GM18502 (cell line): ENCODE data around the gene EGF.
A peak's percentile ranks its signal among the peaks of the same experiment; 100 is the strongest.

Source experiments
- ATAC-seq: cut with Tn5 transposase; IDR thresholded peaks from one replicate; pipeline ENCODE4 v1.9.1; 2021; ENCODE audit warnings: mild to moderate bottlenecking; ENCODE audit not compliant: unreplicated experiment, poor library complexity

EGF gene

DNA sequence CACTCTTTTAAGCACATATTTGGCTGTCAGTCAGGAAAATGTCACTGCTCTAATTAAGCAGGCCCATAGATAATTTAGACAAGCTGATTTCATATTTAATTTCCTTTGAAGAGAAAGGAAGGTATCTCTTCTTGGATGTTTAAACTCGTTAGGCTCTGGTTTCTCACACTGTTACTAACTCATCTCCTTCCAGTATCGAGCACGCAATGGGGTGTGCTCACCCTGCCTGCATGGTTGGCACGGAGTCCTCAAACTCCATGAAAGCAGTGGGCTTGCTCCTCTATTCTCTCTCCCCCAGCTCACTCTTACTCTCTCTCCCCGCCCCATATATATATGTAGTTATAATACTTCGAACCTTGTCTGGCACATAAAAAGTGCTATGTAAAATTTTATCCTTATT lies 76.9 kb downstream of the EGF start:
- no peak for ATAC-seq

GRCh38 chr4:109990261-109991257 lies 77.9 kb downstream of the EGF start:
- peak; percentile 86 for ATAC-seq

- no peak for ATAC-seq
Observed at GRCh38 chr4:109993116-109993515, 80.4 kb downstream of the EGF start.

DNA sequence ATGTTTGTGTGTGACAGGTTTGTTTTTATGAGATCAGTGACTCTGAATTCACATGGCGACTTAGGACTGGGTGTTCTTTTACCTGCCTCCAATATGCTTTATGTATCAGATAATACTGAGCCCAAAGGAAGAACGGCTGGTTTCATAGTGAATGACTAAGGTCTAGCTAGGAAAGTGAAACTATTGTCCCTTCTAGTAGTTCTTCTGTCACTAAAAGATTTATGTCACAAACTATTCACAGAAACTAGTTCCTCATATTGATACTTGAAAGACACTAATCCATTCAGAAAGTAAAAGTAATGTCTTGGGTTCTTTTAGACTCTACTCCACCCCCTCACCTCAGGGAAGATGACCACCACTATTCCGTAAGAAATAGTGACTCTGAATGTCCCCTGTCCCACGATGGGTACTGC lies 81.7 kb downstream of the EGF start:
- ATAC-seq, result peak; percentile 65

- ATAC-seq, result no peak
Observed at GRCh38 chr4:109996526-109996925, 83.8 kb downstream of the EGF start.

- ATAC-seq, result peak; percentile 45
Observed at GRCh38 chr4:109998867-109999584, 86.3 kb downstream of the EGF start.

- no peak for ATAC-seq
Observed at GRCh38 chr4:109999585-109999912, 86.9 kb downstream of the EGF start.

DNA sequence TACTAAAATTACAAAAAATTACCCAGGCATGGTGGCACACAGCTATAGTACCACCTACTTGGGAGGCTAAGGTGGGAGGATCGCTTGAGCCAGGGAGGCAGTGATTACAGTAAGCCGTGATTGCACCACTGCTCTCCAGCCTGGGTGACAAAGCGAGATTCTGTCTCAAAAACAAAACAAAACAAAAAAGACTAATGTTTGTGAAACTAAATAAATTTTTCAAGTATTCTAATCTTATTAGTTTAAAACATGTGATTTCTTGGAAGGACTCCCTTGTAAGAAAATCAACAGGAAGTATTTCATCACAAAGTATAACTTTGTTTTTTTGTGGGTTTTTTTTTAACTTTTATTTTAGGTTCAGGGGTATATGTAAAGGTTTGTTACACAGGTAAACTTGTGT lies 89.6 kb downstream of the EGF start:
- no peak for ATAC-seq

DNA sequence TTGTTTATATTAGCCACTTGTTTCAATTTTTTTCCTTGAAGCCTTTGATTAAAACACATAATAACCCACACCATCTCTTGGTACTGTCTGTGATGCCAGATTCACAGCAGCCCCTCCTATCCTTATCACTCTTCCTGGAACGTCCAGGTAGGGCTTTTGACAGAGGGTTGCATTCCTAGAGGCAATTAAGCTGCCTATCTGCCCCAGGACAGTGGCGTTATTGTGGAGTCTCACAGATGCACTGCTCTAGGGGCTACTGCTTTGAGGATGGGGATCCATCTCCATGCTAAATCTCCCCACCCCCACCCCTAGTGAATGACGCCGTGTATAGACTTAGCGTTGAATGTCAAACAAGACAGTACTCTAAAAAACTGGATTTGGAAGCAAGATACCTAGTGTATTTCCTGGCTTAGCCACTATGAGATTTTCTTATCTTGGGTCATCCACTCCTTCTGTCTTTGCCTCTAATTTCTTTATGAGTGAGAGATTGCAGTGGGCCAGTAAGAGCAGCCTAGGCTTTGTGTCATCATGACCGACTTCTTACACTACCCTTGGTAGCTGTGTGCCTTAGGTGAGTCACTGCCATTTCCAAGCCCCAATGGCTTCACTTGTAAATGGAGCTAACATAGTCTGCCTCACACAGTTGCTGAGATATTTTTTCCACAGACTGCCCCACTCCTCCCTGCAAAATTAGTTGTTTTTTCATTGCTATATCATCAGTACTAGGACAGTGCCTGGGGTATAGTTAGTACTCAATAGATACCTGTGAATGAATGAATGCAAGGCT lies 90.9 kb downstream of the EGF start:
- ATAC-seq, result no peak

DNA sequence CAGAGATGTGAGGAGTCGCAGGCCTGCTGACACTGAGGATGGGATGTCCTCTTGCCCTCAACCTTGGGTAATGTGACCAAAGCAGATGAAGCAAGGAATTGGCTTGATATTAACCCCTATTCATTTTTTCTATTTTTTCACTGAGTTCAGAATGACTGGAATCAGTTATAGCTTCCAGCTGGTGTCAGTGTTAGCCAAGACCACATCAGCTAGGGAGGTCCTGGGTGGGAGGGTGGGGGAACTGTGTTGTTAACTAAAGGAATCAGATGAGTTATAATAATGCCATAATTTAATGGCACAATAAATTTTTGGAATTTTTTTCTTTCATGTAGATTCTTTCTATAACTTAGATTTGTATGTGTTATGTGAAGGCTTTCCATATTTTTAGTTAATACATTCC lies 91.9 kb downstream of the EGF start:
- ATAC-seq, result no peak

DNA sequence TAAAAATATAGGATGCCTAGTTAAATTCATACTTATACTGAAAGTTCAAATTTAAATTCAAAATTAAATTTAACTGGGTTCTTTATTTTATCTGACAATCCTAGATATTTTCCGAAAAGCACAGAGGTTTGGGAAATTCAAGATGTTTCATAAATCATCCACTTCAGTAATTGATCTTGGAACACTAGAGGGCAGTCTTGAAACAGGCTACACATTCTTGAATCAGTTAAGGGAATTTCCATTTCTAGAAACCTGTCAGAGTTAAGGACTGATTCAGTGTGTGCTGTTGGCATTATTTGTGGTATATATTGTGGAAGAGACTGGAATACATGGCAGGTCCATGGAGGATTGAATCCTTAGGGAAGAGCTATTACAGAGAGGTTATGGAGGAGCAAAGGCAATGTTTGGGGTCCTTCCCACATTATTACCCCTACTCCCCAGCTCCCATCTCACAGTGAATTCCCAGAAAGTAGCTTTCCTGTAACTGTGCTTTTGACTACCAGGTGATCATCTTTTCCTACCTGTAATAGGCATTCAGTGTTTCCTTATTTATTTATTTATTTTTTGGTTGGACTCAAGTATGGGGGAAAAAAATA lies 92.9 kb downstream of the EGF start:
- ATAC-seq, result peak; percentile 87

DNA sequence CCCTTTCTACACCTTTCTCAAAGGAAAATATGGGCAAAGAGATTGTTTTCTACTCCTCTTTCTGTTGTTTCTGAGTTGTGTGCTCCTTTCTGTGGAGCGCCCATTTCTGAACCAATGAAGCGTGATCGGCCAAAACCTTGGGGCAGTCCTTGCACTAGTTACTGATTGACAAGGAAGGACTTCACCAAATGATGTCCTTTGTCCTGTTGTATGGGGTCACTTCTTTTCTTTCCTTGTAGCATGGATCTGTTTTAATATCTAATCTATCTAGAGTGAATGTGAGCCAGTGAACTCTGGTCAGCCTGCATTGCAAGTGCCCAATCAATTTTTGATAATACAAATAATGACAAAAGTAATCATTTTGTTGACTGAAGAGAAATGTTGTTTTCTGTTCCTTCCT lies 94.5 kb downstream of the EGF start:
- ATAC-seq, result no peak

DNA sequence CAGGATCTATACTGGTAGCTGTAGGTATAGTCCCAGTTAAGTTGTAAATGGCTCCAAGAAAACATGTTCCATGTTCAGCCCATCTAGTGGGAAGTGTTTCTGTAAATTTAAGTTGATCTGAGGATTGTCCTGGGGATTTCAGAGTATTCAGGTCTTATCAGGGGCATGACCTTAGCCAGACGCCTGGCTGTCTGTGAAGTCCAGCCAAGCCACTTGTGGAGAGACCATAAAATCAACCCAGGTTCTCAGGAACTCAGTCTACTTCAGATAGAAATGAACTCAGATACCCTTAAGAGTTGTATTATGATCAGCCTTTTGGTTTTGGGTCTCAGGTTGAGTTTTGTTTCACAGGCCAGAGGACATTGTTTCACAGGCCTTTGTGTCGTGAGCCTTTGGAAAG lies 95.9 kb downstream of the EGF start:
- ATAC-seq, result no peak

GRCh38 chr4:110009550-110009949 lies 96.9 kb downstream of the EGF start:
- ATAC-seq, result no peak

- ATAC-seq, result no peak
Observed at GRCh38 chr4:110010797-110011196, 98.1 kb downstream of the EGF start.

- ATAC-seq, result no peak
Observed at GRCh38 chr4:110012917-110013316, 100.2 kb downstream of the EGF start.

- no peak for ATAC-seq
Observed at GRCh38 chr4:110014233-110014632, 101.5 kb downstream of the EGF start.

DNA sequence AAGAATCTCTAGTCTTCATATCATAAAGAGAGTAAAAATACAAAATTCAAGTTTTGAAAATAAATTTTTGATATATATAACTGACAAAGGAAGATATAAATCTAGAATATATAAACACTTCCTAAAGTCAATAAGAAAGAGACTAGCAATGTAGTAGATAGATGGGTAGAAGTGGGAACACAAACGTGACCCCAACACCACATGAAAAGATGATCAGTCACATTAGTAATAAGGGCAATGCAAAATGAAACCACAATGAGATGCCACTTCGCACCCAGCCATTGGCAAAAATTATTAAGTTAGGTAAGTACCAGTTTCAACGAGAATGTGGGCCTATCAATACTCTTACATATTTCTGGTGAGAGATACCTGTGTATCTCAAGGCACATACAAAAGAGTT lies 106.5 kb downstream of the EGF start:
- ATAC-seq, result no peak

DNA sequence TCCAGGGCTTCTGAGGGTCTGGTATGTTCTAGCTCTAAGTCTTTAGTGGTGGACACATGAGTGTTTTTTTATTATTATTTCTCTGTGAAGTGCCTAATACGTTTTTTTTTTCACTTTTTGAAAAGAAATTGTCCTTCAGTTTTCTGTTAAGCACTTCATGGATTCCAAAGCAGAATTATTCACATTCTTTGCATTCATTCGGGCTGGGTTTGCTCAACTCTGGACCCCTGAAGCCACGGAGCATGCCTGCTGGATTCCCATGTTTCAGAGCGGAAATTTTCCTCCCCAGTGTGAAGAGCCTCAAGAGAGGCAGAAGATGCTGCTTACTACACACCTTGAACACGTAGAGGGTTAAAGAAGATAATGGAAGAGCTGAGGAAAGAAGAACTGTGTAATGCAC lies 107.5 kb downstream of the EGF start:
- ATAC-seq, result no peak

GRCh38 chr4:110020646-110021443 lies 108.2 kb downstream of the EGF start:
- no peak for ATAC-seq
